ENCODE data around the gene KAZALD1.

KAZALD1 gene

GRCh38 chr10:101096378-101096777 is 34.6 kb downstream of the KAZALD1 start:
- DNase-seq = no peak

- no peak for DNase-seq
Measured at GRCh38 chr10:101097881-101098280, 36.1 kb downstream of the KAZALD1 start.

GRCh38 chr10:101099901-101100300 is 38.1 kb downstream of the KAZALD1 start:
- no peak for DNase-seq

GRCh38 chr10:101101372-101101881 is 39.6 kb downstream of the KAZALD1 start:
- DNase-seq = no peak

- DNase-seq = no peak
Measured at GRCh38 chr10:101103430-101103829, 41.6 kb downstream of the KAZALD1 start.

- DNase-seq = no peak
Measured at GRCh38 chr10:101106351-101106750, 44.6 kb downstream of the KAZALD1 start.

GRCh38 chr10:101107771-101108170 is 46.0 kb downstream of the KAZALD1 start:
- DNase-seq = no peak

- DNase-seq = no peak
Measured at GRCh38 chr10:101110856-101111523, 49.2 kb downstream of the KAZALD1 start.

- no peak for DNase-seq
Measured at GRCh38 chr10:101111547-101111946, 49.8 kb downstream of the KAZALD1 start.

- DNase-seq = no peak
Measured at GRCh38 chr10:101112799-101113594, 51.2 kb downstream of the KAZALD1 start.

GRCh38 chr10:101113890-101114403 is 52.2 kb downstream of the KAZALD1 start:
- DNase-seq = no peak

- no peak for DNase-seq
Measured at GRCh38 chr10:101114646-101115045, 52.9 kb downstream of the KAZALD1 start.

Measured in T-helper 2 cell (primary cell).